SK-N-SH treated with all-trans-retinoic acid at 6 μM for 48 hours (cell line): Measurements from ENCODE around the gene TYK2.

Source experiments
- GLIS3 ChIP-seq: fragments of 250-450 bp; sonication (Bioruptor Pico); IDR thresholded peaks from 2 replicates; pipeline ENCODE4 v1.5.0; 2020; ENCODE audit warnings: mild to moderate bottlenecking, moderate library complexity
- ZFP30 ChIP-seq: fragments of 450-650 bp; formaldehyde crosslinking; IDR thresholded peaks from 2 replicates; pipeline ENCODE4 v1.5.0; 2022; ENCODE audit warnings: mild to moderate bottlenecking, moderate library complexity
- TF ChIP-seq, protein P1 (sequence below): fragments of 250-450 bp; sonication (Bioruptor Pico); IDR thresholded peaks from 2 replicates; pipeline ENCODE4 v1.8.0; 2020; ENCODE audit warnings: mild to moderate bottlenecking, moderate library complexity, borderline replicate concordance

DNA sequence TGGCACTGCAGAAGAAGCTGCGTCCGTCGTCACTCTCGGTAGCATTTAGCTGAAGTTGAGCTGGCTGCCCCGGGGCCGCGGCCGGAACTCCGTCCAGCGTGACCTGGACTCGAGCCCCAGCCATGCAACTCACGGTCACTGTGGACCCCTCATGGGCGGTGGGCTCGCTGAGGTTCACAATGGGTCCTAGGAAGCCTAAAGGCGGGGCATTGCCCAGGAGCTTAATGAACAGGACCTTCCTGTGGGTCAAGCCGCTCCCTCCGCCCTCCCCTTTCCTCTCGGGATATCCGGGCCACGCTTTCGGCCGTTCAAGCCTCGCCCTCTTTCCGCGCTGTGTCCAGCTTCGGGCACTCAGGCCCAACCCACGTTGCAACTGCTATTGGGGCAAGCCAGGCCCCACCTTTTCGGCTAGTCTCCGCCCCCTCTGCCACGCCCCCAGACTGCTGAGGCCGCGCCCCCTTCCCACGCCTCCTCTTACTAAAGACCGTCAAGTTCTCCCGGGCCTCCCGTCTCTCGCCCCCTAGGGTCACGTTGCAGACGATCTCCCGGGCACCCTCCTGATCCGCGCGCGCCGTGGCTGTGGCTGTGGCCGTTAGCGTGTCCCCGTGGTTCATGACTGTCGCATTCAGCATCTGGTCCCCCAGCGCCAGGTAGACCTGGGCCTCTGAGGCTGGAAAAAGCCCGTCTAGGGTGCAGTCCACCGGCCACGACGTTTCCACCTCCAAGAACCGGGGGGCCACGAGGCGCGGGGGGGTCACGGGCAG is 45.6 kb downstream of the TYK2 start:
- TF ChIP-seq, protein P1, sequence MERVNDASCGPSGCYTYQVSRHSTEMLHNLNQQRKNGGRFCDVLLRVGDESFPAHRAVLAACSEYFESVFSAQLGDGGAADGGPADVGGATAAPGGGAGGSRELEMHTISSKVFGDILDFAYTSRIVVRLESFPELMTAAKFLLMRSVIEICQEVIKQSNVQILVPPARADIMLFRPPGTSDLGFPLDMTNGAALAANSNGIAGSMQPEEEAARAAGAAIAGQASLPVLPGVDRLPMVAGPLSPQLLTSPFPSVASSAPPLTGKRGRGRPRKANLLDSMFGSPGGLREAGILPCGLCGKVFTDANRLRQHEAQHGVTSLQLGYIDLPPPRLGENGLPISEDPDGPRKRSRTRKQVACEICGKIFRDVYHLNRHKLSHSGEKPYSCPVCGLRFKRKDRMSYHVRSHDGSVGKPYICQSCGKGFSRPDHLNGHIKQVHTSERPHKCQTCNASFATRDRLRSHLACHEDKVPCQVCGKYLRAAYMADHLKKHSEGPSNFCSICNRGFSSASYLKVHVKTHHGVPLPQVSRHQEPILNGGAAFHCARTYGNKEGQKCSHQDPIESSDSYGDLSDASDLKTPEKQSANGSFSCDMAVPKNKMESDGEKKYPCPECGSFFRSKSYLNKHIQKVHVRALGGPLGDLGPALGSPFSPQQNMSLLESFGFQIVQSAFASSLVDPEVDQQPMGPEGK (CRISPR knock-in tag) = no peak
- TF ChIP-seq ZFP30 (CRISPR knock-in tag) = no peak
- no peak for TF ChIP-seq GLIS3
